HG03342 (cell line): ENCODE measurements around the gene FAAP20.

Experiments
- ATAC-seq: cut with Tn5 transposase; IDR thresholded peaks from one replicate; pipeline ENCODE4 v1.9.1; 2021; ENCODE audit warnings: mild to moderate bottlenecking, moderate library complexity; ENCODE audit not compliant: unreplicated experiment

The FAAP20 gene

GRCh38 chr1:2197707-2198165, 3.2 kb upstream of the FAAP20 start:
- ATAC-seq: no peak

GRCh38 chr1:2196901-2197638, 2.5 kb upstream of the FAAP20 start:
- no peak for ATAC-seq

GRCh38 chr1:2195785-2196184, 1.2 kb upstream of the FAAP20 start:
- ATAC-seq: no peak

GRCh38 chr1:2194898-2195673, 514 bp upstream of the FAAP20 start:
- peak; percentile 72 for ATAC-seq

GRCh38 chr1:2193514-2194281, 874 bp downstream of the FAAP20 start:
- no peak for ATAC-seq

- no peak for ATAC-seq
Measured at GRCh38 chr1:2192031-2192995, 2.3 kb downstream of the FAAP20 start.

- no peak for ATAC-seq
Measured at GRCh38 chr1:2190491-2190976, 4.0 kb downstream of the FAAP20 start.

- ATAC-seq: peak; percentile 57
Measured at GRCh38 chr1:2189459-2190425, 4.8 kb downstream of the FAAP20 start.

GRCh38 chr1:2188336-2188735, 6.2 kb downstream of the FAAP20 start:
- no peak for ATAC-seq

GRCh38 chr1:2187619-2188018, 7.0 kb downstream of the FAAP20 start:
- no peak for ATAC-seq

GRCh38 chr1:2186901-2187300, 7.7 kb downstream of the FAAP20 start:
- no peak for ATAC-seq

- no peak for ATAC-seq
Measured at GRCh38 chr1:2185880-2186855, 8.4 kb downstream of the FAAP20 start.

GRCh38 chr1:2184934-2185333, 9.6 kb downstream of the FAAP20 start:
- ATAC-seq: no peak

- ATAC-seq: no peak
Measured at GRCh38 chr1:2184531-2184930, 10.0 kb downstream of the FAAP20 start.

GRCh38 chr1:2183937-2184334, 10.6 kb downstream of the FAAP20 start:
- ATAC-seq: no peak

- no peak for ATAC-seq
Measured at GRCh38 chr1:2182376-2182775, 12.2 kb downstream of the FAAP20 start.

- ATAC-seq: no peak
Measured at GRCh38 chr1:2181752-2182151, 12.8 kb downstream of the FAAP20 start.

- no peak for ATAC-seq
Measured at GRCh38 chr1:2181271-2181670, 13.3 kb downstream of the FAAP20 start.
